Activated CD8-positive, alpha-beta memory T cell treated with anti-CD3 and anti-CD28 coated beads, Interleukin-2, amount 10 ng/mL, durations not matched to agents 7 days and 5 days (primary cell): ENCODE data around the gene CPAMD8. TPM values are rescaled to one million over a fixed set of nuclear protein-coding genes. Genes with fewer than 3 reads are reported as not detected.

Experiments
- ATAC-seq: fragments of 150-1000 bp; cut with Tn5 transposase; one replicate; pipeline ENCODE4 v1.10.0; 2021; ENCODE audit warnings: moderate library complexity
- CTCF ChIA-PET: fragments of 350-600 bp; sonication (Branson Sonifier 250); formaldehyde crosslinking; loops from one replicate; lab custom pipeline; 2021; ENCODE audit warnings: antibody characterized with exemption; lab: Charles Lee
- DNase-seq: peaks from one replicate; pipeline ENCODE4 v3.0.0-alpha.2; 2020
- H3K27ac Mint-ChIP-seq: one replicate; pipeline ENCODE4 v1.8.0; 2021; ENCODE audit warnings: mild to moderate bottlenecking, mixed read lengths
- H3K27me3 Mint-ChIP-seq: one replicate; pipeline ENCODE4 v1.8.0; 2021; ENCODE audit warnings: mixed read lengths
- H3K36me3 Mint-ChIP-seq: one replicate; pipeline ENCODE4 v1.8.0; 2021; ENCODE audit warnings: mild to moderate bottlenecking, mixed read lengths
- H3K4me1 Mint-ChIP-seq: one replicate; pipeline ENCODE4 v1.8.0; 2021; ENCODE audit warnings: mixed read lengths
- H3K4me3 Mint-ChIP-seq: one replicate; pipeline ENCODE4 v1.8.0; 2021; ENCODE audit warnings: mild to moderate bottlenecking, moderate library complexity, mixed read lengths
- H3K9me3 Mint-ChIP-seq: one replicate; pipeline ENCODE4 v1.8.0; 2022; ENCODE audit warnings: low read depth, mixed read lengths
- total RNA-seq, 2 experiments: library from RNA; stranded (reverse); gene quantifications; one replicate each; pipeline ENCODE4 v1.2.3, GENCODE V29; 2021

CPAMD8 gene
- 1 to 10 TPM in 1 of 2 experiments, under 1 TPM in 1; 0.21 to 1.3 TPM for total RNA-seq

DNA sequence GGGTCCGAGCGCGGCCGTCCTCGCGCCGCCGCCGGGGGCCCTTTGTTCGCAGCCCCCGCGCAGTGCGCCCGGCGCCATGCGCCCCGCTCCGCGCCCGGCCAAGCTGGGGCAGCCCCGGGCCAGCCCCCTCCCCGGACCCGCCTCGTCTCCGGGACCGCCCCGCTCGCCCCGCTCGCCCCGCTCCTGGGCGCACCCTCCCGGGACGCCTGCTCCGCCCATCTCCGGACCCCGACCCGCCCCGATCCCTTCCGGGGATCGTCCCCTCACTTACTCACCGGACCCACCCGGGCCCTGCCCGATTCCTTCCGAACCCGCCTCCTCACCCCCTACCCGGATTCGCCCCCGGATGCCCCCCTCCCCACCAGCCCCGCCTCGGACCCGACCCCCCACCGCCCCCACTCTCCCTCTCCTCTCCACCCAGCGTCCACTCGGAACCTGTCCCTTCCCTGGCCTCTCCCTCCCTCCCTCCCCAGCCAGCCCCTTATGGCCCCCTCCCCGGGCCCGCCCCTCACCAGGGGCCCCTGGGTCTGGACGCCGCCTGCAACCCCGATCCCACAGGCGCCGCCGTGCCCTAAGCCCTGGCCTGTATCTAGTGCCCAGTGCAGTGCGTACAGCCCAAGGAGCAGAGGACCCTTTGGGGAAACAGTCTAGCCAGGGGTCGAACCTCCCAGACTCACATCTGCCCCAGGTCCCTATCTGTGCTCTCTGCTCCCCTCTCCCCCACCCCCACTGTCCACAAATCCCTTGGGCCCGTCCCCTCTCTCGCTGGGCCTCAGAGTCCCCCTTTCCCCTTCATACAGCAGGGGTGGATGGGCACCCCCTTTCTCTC is at the start of gene CPAMD8:
TSS of gene CPAMD8 (minus strand) at position 105 of the 829 bp plus-strand sequence. CDS start 168 bp downstream, outside the sequence.
- Mint-ChIP-seq H3K36me3 (peaks cover 2% of the 10 kb centered on the region), H3K4me3 (no peak within 1 kb of the TSS), H3K9me3 (peaks cover 8% of the 10 kb centered on the region), H3K27me3 (peaks cover 51% of the 10 kb centered on the region), H3K27ac (no peak within 1 kb of the TSS), H3K4me1 (no peaks in the 10 kb centered on the region)
- ATAC-seq (no peak), DNase-seq (no peak)
- CTCF ChIA-PET, result no interaction called here

DNA sequence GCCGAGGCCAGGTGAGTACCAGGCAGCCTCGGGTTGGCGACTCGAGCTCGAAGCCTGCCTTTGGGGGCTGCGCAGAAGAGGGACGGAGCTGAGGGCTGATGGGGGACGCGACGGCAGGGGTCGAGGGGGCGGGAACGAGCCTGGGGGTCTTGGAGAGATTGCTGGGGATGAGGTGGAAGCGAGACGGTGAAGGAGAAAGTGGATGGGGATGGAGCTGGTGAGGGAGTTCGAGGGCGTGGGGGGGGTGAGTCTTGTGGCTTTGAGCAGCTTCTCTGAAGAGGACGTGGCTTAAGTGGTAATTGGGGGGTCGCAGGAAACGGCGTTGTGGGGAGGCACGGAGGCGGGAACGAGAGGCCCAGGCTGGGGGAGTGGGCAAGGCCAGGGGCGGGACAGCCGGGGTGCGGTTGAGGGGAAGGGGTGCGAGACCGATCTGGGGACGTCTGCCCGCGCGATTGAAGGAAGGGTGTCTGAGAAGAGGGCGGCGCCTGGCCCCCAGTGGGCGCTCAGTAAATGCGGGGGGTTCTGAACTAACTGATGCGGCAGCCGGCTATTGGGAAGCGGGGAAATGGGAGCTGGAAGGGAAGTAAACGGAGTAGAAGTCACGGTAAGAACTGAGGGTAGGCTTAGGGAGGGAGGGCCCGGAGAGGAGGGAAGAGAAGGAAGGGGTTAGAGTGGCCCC is 49.4 kb upstream of the CPAMD8 start:
- no peaks in the 10 kb centered on the region for H3K27me3 Mint-ChIP-seq
- CTCF ChIA-PET, result interaction anchor here (0.7 to 4.2 kb wide), 7 partner anchors 34 to 160 kb away, joined by 3 to 26 read pairs (median 4); partner anchors contain the start of gene OCEL1
- H3K27ac Mint-ChIP-seq, result peak overlapping the region; percentile 97
- peak; percentile 5 for ATAC-seq
- no peaks in the 10 kb centered on the region for H3K9me3 Mint-ChIP-seq
- peaks cover 40% of the 10 kb centered on the region for H3K36me3 Mint-ChIP-seq
- peaks cover 59% of the 10 kb centered on the region for H3K4me1 Mint-ChIP-seq
- peak; percentile 86 for DNase-seq
- peak overlapping the region; percentile 100 for H3K4me3 Mint-ChIP-seq

DNA sequence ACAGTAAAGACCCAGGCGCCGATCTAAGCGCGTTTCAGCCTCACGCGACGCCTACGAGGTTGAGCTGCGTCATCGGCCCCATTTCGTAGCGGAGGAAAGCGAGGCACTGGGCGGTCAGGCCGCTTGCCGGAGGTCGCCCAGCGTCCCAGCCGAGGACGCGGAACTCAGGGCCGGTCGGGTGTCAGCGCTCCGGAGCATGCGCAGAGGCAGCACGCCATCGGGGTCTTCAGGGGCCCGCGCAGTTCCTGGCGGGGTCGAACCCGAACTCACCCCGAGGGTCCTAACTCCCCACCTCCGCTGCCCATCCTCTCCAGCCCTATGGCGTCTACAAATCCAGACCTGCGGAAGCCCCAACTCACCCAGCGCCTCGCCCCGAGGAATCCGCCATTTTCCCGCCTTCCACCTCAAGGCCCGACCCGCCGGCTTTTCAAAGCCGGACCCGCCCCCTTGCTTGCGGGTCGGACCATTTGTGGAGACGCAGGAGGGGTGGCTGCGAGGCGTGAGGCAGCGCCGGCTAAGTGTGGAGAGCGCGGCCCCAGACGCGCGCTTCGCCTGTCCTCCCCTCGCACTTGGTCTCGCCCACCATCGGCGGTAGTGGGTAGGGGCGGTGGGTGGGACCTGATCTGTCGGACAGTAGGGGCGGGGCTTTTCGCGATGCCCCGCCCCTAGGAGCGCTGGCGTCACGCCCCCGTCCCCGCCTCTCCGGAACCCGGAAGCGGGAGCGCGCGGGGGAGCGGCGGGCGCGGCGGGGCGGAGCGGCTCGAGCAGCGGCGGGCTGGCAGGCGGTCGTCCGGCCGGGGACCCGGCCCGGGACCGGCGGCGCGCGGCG is 48.6 kb upstream of the CPAMD8 start, which contains the start of the genes HAUS8 and MYO9B:
TSS of gene HAUS8 (minus strand) at position 418 of the 829 bp plus-strand sequence. CDS start at position 388, 30 bp downstream.
TSS of gene MYO9B (plus strand) at position 743 of the 829 bp plus-strand sequence. CDS start 25,941 bp downstream, outside the sequence.
- no peaks in the 10 kb centered on the region for H3K27me3 Mint-ChIP-seq
- peaks cover 41% of the 10 kb centered on the region for H3K36me3 Mint-ChIP-seq
- DNase-seq, result peak; percentile 100
- H3K4me3 Mint-ChIP-seq, result peak within 1 kb of the TSS; percentile 100
- ATAC-seq, result peak; percentile 84
- H3K9me3 Mint-ChIP-seq, result no peaks in the 10 kb centered on the region
- peaks cover 58% of the 10 kb centered on the region for H3K4me1 Mint-ChIP-seq
- H3K27ac Mint-ChIP-seq, result peak within 1 kb of the TSS; percentile 97
- CTCF ChIA-PET, result interaction anchor here (0.7 to 4.2 kb wide), 7 partner anchors 50 to 207 kb away, joined by 3 to 26 read pairs (median 3); partner anchors contain the start of gene OCEL1

DNA sequence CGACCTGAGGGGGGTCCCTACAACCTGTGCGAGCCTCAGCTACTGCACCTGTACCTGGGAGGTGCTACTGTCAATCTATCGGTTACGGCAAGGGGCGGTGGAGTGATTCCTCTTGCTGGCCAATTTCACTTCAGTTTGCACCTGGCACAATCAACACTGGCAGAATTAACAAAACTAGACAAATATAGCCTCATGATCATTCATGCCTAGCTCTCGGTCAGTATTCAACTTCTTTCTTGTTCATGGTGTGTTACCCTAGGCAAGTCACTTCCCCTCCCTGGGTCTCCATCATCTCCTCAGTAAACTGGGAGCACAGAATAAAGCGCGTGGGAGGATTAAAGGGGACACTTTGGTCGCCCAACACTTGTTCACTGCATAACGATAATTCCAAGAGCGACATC is 48.0 kb upstream of the CPAMD8 start:
- peak overlapping the region; percentile 96 for H3K27ac Mint-ChIP-seq
- no peaks in the 10 kb centered on the region for H3K9me3 Mint-ChIP-seq
- DNase-seq (peak; percentile 44), ATAC-seq (no peak)
- H3K4me3 Mint-ChIP-seq, result peak overlapping the region; percentile 100
- H3K36me3 Mint-ChIP-seq, result peaks cover 40% of the 10 kb centered on the region
- H3K4me1 Mint-ChIP-seq, result peaks cover 51% of the 10 kb centered on the region
- H3K27me3 Mint-ChIP-seq, result no peaks in the 10 kb centered on the region
- CTCF ChIA-PET, result interaction anchor here (0.7 to 4.2 kb wide), 8 partner anchors 9 to 487 kb away, joined by 3 to 26 read pairs (median 3); partner anchors contain the start of gene OCEL1

DNA sequence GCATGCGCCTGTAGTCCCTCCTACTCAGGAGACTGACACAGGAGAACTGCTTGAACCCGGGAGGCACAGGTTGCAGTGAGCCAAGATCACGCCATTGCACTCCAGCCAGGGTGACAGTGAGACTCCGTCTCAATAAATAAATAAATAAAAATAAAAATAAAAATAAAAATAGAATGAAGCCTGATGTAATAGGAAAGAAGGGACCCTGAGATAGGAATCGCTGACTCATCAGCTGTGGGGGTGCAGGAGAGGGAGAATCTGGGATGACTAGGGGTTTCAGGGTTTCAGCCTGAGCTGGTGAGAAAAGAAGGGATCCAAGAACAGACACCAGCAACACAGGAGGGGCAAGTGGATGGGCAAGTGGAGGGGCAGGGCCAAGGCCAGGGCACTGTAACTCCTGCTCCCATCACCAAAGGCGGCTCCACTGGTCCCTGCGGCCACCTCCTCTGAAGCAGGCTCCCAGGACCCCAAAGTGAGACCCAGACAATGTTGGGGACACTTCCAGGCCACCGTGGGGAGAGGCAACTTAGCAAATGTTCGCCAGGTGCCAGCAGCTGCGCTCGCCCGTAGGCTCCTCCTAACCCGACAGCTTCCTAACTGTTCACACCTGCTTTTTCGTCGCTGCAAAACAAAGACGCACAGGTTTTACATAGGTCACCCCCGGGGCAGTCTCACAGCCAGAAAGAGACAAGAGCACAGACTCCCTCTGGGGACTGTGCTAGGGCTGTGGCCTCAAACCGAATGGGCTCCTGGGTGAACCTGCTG is 47.4 kb upstream of the CPAMD8 start:
- no peaks in the 10 kb centered on the region for H3K27me3 Mint-ChIP-seq
- ATAC-seq, result no peak
- peak; percentile 43 for DNase-seq
- H3K36me3 Mint-ChIP-seq, result peaks cover 42% of the 10 kb centered on the region
- CTCF ChIA-PET, result interaction anchor here (0.7 to 4.2 kb wide), 8 partner anchors 8 to 487 kb away, joined by 3 to 26 read pairs (median 3); partner anchors contain the start of gene OCEL1
- H3K9me3 Mint-ChIP-seq, result no peaks in the 10 kb centered on the region
- H3K4me1 Mint-ChIP-seq, result peaks cover 46% of the 10 kb centered on the region
- peak overlapping the region; percentile 96 for H3K27ac Mint-ChIP-seq
- peak overlapping the region; percentile 100 for H3K4me3 Mint-ChIP-seq

DNA sequence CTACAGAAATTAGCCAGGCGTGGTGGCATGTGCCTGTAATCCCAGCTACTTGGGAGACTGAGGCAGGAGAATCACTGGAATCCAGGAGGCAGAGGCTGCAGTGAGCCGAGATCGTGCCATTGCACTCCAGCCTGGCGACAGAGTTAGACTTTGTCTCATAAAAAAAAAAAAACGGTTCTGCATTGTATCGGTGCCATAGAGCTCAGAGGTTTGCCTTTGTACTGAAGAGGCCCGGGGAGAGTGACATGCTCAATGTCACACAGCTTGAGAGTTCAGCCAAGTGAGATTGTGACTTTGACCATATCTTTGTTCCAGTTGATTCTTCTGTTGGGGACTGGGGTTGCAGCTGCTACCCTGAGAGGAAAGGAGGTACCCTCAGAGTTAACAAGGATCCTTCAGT is 44.3 kb upstream of the CPAMD8 start:
- Mint-ChIP-seq H3K4me3 (no peak overlapping the region), H3K4me1 (peaks cover 36% of the 10 kb centered on the region), H3K27me3 (no peaks in the 10 kb centered on the region), H3K36me3 (peaks cover 54% of the 10 kb centered on the region), H3K27ac (no peak overlapping the region), H3K9me3 (no peaks in the 10 kb centered on the region)
- ATAC-seq (no peak), DNase-seq (no peak)
- CTCF ChIA-PET, result interaction anchor here (0.6 kb wide), 1 partner anchor 54 kb away, joined by 3 read pairs; no protein-coding TSS in a partner anchor

DNA sequence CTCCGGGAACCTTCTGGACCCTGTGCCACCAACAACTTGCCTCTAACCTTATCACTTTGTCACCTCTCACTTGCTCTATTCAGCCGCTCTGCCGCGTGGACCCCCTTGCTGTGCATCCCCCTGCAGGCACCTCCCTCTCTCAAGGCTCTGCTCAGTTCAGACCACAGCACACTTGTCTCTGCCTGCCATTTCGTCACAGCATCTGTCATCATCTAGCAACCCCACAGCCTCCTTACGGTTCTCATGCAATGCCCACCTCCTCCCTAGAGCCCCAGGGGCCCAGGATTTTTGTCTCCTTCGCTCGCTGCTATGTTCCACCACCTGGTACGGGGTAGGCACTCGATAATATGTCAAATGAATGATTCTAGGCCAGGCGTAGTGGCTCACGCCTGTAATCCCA is 43.8 kb upstream of the CPAMD8 start:
- no peaks in the 10 kb centered on the region for H3K27me3 Mint-ChIP-seq
- H3K9me3 Mint-ChIP-seq, result no peaks in the 10 kb centered on the region
- no peak overlapping the region for H3K27ac Mint-ChIP-seq
- CTCF ChIA-PET, result interaction anchor here (0.6 kb wide), 1 partner anchor 55 kb away, joined by 3 read pairs; no protein-coding TSS in a partner anchor
- no peak overlapping the region for H3K4me3 Mint-ChIP-seq
- peaks cover 57% of the 10 kb centered on the region for H3K36me3 Mint-ChIP-seq
- H3K4me1 Mint-ChIP-seq, result peaks cover 40% of the 10 kb centered on the region
- no peak for DNase-seq
- no peak for ATAC-seq

DNA sequence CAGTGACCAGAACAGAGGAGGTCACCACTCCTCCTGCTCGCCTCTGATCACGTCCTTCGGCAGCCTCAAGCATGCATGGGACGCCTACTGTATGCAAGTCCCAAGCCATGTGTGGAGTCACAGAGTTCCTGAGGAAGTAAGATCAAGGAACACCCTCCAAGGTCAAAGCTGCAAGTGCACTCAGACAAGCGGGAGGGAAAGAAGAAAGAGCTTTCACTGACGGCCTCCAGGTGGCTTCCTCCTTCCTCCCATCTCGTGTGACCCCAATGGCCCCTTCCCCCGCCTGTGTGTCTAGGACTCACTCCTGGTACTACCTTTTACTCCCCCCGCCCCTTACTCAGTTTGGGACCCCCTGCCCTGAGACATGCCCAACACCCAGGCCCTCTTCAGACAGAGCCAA is 42.6 kb upstream of the CPAMD8 start:
- CTCF ChIA-PET, result interaction anchor here (0.6 to 2.8 kb wide), 5 partner anchors 56 to 291 kb away, joined by 3 to 11 read pairs (median 10); no protein-coding TSS in a partner anchor
- peaks cover 64% of the 10 kb centered on the region for H3K36me3 Mint-ChIP-seq

DNA sequence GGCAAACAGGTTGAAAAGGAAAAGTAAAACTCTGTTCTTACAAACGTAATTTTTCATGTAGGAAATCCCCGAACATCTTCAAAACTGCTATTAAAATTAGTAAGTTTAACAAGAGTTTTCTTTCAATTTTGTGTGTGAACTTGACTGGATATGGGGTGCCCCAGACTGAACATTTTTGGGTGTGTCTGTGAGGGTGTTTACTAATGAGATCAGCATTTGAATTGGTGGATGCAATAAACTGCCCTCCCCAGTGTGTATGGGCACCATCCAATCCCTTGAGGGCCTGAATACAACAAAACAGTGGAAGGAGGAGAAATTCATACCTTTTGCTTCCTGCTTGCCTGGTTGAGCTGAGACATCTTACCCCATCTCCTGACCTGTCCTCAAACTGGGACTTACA is 36.8 kb upstream of the CPAMD8 start:
- DNase-seq, result no peak
- no peak for ATAC-seq
- CTCF ChIA-PET, result interaction anchor here (2.1 kb wide), 1 partner anchor 219 kb away, joined by 5 read pairs; no protein-coding TSS in a partner anchor
- H3K4me3 Mint-ChIP-seq, result no peak overlapping the region
- H3K27ac Mint-ChIP-seq, result no peak overlapping the region
- no peaks in the 10 kb centered on the region for H3K9me3 Mint-ChIP-seq
- H3K4me1 Mint-ChIP-seq, result peaks cover 35% of the 10 kb centered on the region
- H3K27me3 Mint-ChIP-seq, result no peaks in the 10 kb centered on the region
- peaks cover 61% of the 10 kb centered on the region for H3K36me3 Mint-ChIP-seq

More for the DNA sequence above, 42.6 kb upstream of the CPAMD8 start:
- Mint-ChIP-seq H3K27me3 (no peaks in the 10 kb centered on the region), H3K9me3 (no peaks in the 10 kb centered on the region), H3K4me3 (no peak overlapping the region), H3K4me1 (peaks cover 46% of the 10 kb centered on the region), H3K27ac (no peak overlapping the region)
- ATAC-seq, result no peak
- no peak for DNase-seq

DNA sequence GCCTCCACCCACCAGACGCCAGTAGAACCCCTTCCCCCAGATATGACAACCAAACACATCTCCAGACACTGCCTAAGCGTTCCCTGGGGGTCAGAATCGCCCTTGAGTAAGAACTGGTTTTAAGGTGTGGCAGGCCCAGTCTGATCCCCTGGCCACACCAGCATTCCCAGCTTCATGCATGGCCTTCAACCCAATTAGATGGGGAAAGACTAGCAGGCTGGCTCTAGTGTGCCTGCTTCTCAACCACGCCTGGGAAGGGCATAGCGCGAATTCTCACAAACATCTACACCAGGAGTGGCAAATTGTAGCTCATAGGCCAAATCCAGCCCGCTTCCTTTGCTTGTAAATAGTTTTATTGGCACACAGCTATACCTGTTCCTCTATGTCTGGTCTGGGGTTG is 35.1 kb upstream of the CPAMD8 start:
- H3K9me3 Mint-ChIP-seq, result no peaks in the 10 kb centered on the region
- DNase-seq, result no peak
- H3K27me3 Mint-ChIP-seq, result no peaks in the 10 kb centered on the region
- no peak overlapping the region for H3K27ac Mint-ChIP-seq
- CTCF ChIA-PET, result no interaction called here
- peaks cover 60% of the 10 kb centered on the region for H3K36me3 Mint-ChIP-seq
- no peak overlapping the region for H3K4me3 Mint-ChIP-seq
- H3K4me1 Mint-ChIP-seq, result peaks cover 27% of the 10 kb centered on the region
- no peak for ATAC-seq

DNA sequence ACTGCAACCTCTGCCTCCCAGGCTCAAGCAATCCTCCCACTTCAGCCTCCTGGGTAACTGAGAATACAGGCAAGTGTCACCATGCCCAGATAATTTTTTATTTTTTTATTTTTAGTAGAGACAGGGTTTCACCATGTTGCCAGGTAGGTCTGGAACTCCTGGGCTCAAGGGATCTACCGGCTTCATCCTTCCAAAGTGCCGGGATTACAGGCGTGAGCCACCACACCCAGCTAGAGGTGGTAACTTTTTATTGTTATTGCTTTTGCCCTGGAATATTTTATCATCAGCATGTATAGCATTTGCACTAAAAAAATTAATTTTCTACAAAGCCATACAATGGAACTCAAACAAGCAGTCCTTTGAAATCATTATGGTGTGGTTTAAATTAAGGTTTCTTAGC is 34.6 kb upstream of the CPAMD8 start:
- CTCF ChIA-PET, result no interaction called here
- H3K27me3 Mint-ChIP-seq, result no peaks in the 10 kb centered on the region

DNA sequence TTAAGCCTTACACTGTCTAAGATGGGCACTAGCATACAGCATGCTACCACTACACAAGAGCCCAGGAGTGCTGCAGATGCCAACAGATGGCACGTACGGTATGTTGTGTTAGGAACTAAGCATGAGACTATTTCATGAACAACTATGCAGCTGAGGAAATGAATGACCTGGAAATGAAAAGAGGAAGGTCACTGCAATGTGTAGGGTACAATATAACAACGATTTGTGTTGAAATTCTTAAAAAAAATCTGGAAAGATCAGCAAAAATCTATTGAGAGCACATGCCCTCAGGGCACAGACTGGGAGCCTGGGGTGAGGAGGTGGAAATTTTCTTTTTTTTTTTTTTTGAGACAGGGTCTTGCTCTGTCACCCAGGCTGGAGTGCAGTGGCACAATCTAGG is 34.2 kb upstream of the CPAMD8 start:
- ATAC-seq (no peak), DNase-seq (no peak)
- Mint-ChIP-seq H3K4me1 (peaks cover 23% of the 10 kb centered on the region), H3K9me3 (no peaks in the 10 kb centered on the region), H3K36me3 (peaks cover 58% of the 10 kb centered on the region), H3K4me3 (no peak overlapping the region), H3K27ac (no peak overlapping the region), H3K27me3 (no peaks in the 10 kb centered on the region)
- CTCF ChIA-PET, result no interaction called here

More for the DNA sequence above, 34.6 kb upstream of the CPAMD8 start:
- Mint-ChIP-seq H3K27ac (no peak overlapping the region), H3K9me3 (no peaks in the 10 kb centered on the region), H3K4me1 (peaks cover 23% of the 10 kb centered on the region), H3K4me3 (no peak overlapping the region), H3K36me3 (peaks cover 57% of the 10 kb centered on the region)
- ATAC-seq, result no peak
- DNase-seq, result no peak
